Esophagus muscularis mucosa (tissue), 3 donors: ENCODE data around the gene CD300LF.

ENCODE experiments used
- POLR2A ChIP-seq: fragments of 450-650 bp; IDR thresholded peaks from one replicate; pipeline ENCODE4 v1.6.1; 2017; ENCODE audit warnings: antibody characterized with exemption, moderate library complexity, mild to moderate bottlenecking, low read depth
- TF ChIP-seq, protein P1 (sequence below), 3 experiments: fragments of 200-600 bp in 2 of 3; fragments of 450-650 bp in 1 of 3; sonication (generic) in 2 of 3; IDR thresholded peaks; one replicate each; pipeline ENCODE4 v1.5.1; 2017 to 2019; ENCODE audit warnings: antibody characterized with exemption in 3 of 3, mild to moderate bottlenecking in 2 of 3, moderate library complexity in 1 of 3

- TF ChIP-seq, protein P1, sequence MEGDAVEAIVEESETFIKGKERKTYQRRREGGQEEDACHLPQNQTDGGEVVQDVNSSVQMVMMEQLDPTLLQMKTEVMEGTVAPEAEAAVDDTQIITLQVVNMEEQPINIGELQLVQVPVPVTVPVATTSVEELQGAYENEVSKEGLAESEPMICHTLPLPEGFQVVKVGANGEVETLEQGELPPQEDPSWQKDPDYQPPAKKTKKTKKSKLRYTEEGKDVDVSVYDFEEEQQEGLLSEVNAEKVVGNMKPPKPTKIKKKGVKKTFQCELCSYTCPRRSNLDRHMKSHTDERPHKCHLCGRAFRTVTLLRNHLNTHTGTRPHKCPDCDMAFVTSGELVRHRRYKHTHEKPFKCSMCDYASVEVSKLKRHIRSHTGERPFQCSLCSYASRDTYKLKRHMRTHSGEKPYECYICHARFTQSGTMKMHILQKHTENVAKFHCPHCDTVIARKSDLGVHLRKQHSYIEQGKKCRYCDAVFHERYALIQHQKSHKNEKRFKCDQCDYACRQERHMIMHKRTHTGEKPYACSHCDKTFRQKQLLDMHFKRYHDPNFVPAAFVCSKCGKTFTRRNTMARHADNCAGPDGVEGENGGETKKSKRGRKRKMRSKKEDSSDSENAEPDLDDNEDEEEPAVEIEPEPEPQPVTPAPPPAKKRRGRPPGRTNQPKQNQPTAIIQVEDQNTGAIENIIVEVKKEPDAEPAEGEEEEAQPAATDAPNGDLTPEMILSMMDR (IDR thresholded peaks at IDR 0.05): no peak
- no peak for TF ChIP-seq POLR2A
Measured at GRCh38 chr17:74750327-74751069, 37.8 kb upstream of the CD300LF start.
